Measurements from ENCODE around the gene GALNT2.

The GALNT2 gene

GRCh38 chr1:230191855-230192254, 124.8 kb downstream of the GALNT2 start:
- no peaks in the 10 kb centered on the region for H3K9me2 ChIP-seq (replicated peaks; ENCODE audit: insufficient read depth, low read length)
- H3K4me2 ChIP-seq (ENCODE audit: low read depth, low read length), result no peak overlapping the region
- peaks cover 86% of the 10 kb centered on the region for H3K79me2 ChIP-seq (ENCODE audit: low read length)
- no peaks in the 10 kb centered on the region; the same call in 1 of the 2 replicates for H3K4me1 ChIP-seq (ENCODE audit: low read length)
- H3K27ac ChIP-seq (ENCODE audit: low read length), result no peak overlapping the region
- DNase-seq, result no peak
- TF ChIP-seq EZH2 (optimal IDR thresholded peaks at IDR 0.05; ENCODE audit: low read depth, low read length) (no peak), CTCF (IDR thresholded peaks at IDR 0.05; ENCODE audit: low read length) (no peak)
- no peaks in the 10 kb centered on the region for H3K27me3 ChIP-seq (replicated peaks; ENCODE audit: insufficient read depth, low read length)
- H3K9ac ChIP-seq (ENCODE audit: low read length), result no peak overlapping the region
- no peak overlapping the region for H2AFZ ChIP-seq (ENCODE audit: low read length)
- H3K4me3 ChIP-seq (ENCODE audit: low read length), result no peak overlapping the region
- H3K36me3 ChIP-seq (replicated peaks; ENCODE audit: insufficient read depth, low read length), result no peaks in the 10 kb centered on the region
- no peaks in the 10 kb centered on the region for H3F3A ChIP-seq (ENCODE audit: insufficient read depth, low read length)
- no peaks in the 10 kb centered on the region for H4K20me1 ChIP-seq (ENCODE audit: insufficient read depth, low read length)
- H3K9me3 ChIP-seq (replicated peaks; ENCODE audit: insufficient read depth, low read length), result no peaks in the 10 kb centered on the region

- Histone ChIP-seq H3K9ac (ENCODE audit: low read length) (no peak overlapping the region), H3K27me3 (replicated peaks; ENCODE audit: insufficient read depth, low read length) (no peaks in the 10 kb centered on the region), H3K4me1 (ENCODE audit: low read length) (no peaks in the 10 kb centered on the region), H3K4me3 (ENCODE audit: low read length) (no peak overlapping the region), H3K9me3 (replicated peaks; ENCODE audit: insufficient read depth, low read length) (no peaks in the 10 kb centered on the region), H3K36me3 (replicated peaks; ENCODE audit: insufficient read depth, low read length) (no peaks in the 10 kb centered on the region), H3K79me2 (ENCODE audit: low read length) (peaks cover 69% of the 10 kb centered on the region), H3F3A (ENCODE audit: insufficient read depth, low read length) (no peaks in the 10 kb centered on the region), H4K20me1 (ENCODE audit: insufficient read depth, low read length) (no peaks in the 10 kb centered on the region), H3K27ac (ENCODE audit: low read length) (no peak overlapping the region), H3K4me2 (ENCODE audit: low read depth, low read length) (no peak overlapping the region), H2AFZ (ENCODE audit: low read length) (no peak overlapping the region), H3K9me2 (replicated peaks; ENCODE audit: insufficient read depth, low read length) (no peaks in the 10 kb centered on the region)
- no peak for TF ChIP-seq EZH2 (optimal IDR thresholded peaks at IDR 0.05; ENCODE audit: low read depth, low read length)
- TF ChIP-seq CTCF (IDR thresholded peaks at IDR 0.05; ENCODE audit: low read length), result no peak
- TF ChIP-seq EZH2phosphoT487 (IDR thresholded peaks at IDR 0.05; ENCODE audit: low read length), result no peak
- no peak for DNase-seq
Measured at GRCh38 chr1:230194525-230194924, 127.5 kb downstream of the GALNT2 start.

- H3K36me3 ChIP-seq (replicated peaks; ENCODE audit: insufficient read depth, low read length), result no peaks in the 10 kb centered on the region
- no peaks in the 10 kb centered on the region for H3K9me2 ChIP-seq (replicated peaks; ENCODE audit: insufficient read depth, low read length)
- H3K9me3 ChIP-seq (replicated peaks; ENCODE audit: insufficient read depth, low read length), result no peaks in the 10 kb centered on the region
- no peak overlapping the region for H2AFZ ChIP-seq (ENCODE audit: low read length)
- H3K4me3 ChIP-seq (ENCODE audit: low read length), result no peak overlapping the region
- H3K79me2 ChIP-seq (ENCODE audit: low read length), result peaks cover 64% of the 10 kb centered on the region
- TF ChIP-seq EZH2 (optimal IDR thresholded peaks at IDR 0.05; ENCODE audit: low read depth, low read length) (no peak), EZH2phosphoT487 (IDR thresholded peaks at IDR 0.05; ENCODE audit: low read length) (no peak), CTCF (IDR thresholded peaks at IDR 0.05; ENCODE audit: low read length) (no peak)
- H3K9ac ChIP-seq (ENCODE audit: low read length), result no peak overlapping the region
- H4K20me1 ChIP-seq (ENCODE audit: insufficient read depth, low read length), result no peaks in the 10 kb centered on the region
- H3K4me1 ChIP-seq (ENCODE audit: low read length), result no peaks in the 10 kb centered on the region
- no peak overlapping the region for H3K27ac ChIP-seq (ENCODE audit: low read length)
- no peak overlapping the region for H3K4me2 ChIP-seq (ENCODE audit: low read depth, low read length)
- H3K27me3 ChIP-seq (replicated peaks; ENCODE audit: insufficient read depth, low read length), result no peaks in the 10 kb centered on the region
- H3F3A ChIP-seq (ENCODE audit: insufficient read depth, low read length), result no peaks in the 10 kb centered on the region
- no peak for DNase-seq
Measured at GRCh38 chr1:230195199-230195598, 128.2 kb downstream of the GALNT2 start.

Data from MM.1S (cell line).